DOHH2 (cell line): ENCODE measurements around the gene CBX7.
"Not testable (repeated sequence)": the region's sequence is repeated elsewhere in the genome, so short reads cannot be mapped to it uniquely, and the experiment has no call there.

Source experiments
- H3F3A ChIP-seq: fragments of 200-600 bp; sonication (generic), shearing (Covaris generic); 2 replicates; pipeline ENCODE4 v1.6.0; 2016; ENCODE audit warnings: antibody characterized with exemption, mild to moderate bottlenecking; ENCODE audit not compliant: control insufficient read depth, insufficient read depth
- H3K27ac ChIP-seq: fragments of 200-600 bp; sonication (generic); 2 replicates; pipeline ENCODE4 v1.5.1; 2014; ENCODE audit warnings: low read depth, mild to moderate bottlenecking, low read length, moderate library complexity
- H3K27me3 ChIP-seq: fragments of 200-600 bp; sonication (generic); 2 replicates; pipeline ENCODE4 v1.6.1; 2014; ENCODE audit warnings: mild to moderate bottlenecking, low read length, mixed read lengths; ENCODE audit not compliant: control insufficient read depth
- H3K36me3 ChIP-seq: fragments of 200-600 bp; sonication (generic); 2 replicates; pipeline ENCODE4 v1.6.1; 2014; ENCODE audit warnings: mild to moderate bottlenecking, low read length, moderate library complexity, mixed read lengths; ENCODE audit not compliant: control insufficient read depth
- H3K4me1 ChIP-seq: fragments of 200-600 bp; sonication (generic); 2 replicates; pipeline ENCODE4 v1.6.1; 2014; ENCODE audit warnings: mild to moderate bottlenecking, low read length, mixed read lengths; ENCODE audit not compliant: control insufficient read depth
- H3K4me2 ChIP-seq: fragments of 200-600 bp; sonication (generic); 2 replicates; pipeline ENCODE4 v1.6.0; 2014; ENCODE audit warnings: mild to moderate bottlenecking, low read length, moderate library complexity
- H3K4me3 ChIP-seq: fragments of 200-600 bp; sonication (generic); 2 replicates; pipeline ENCODE4 v1.5.1; 2014; ENCODE audit warnings: mild to moderate bottlenecking, low read length, mixed read lengths
- H3K79me2 ChIP-seq: fragments of 200-600 bp; sonication (generic); 2 replicates; pipeline ENCODE4 v1.6.1; 2014; ENCODE audit warnings: mild to moderate bottlenecking, low read length, mixed read lengths; ENCODE audit not compliant: control insufficient read depth
- H3K9me2 ChIP-seq: fragments of 200-600 bp; sonication (generic); replicated peaks from 2 replicates; pipeline ENCODE4 v1.6.1; 2014; ENCODE audit warnings: mild to moderate bottlenecking, low read length, mixed read lengths; ENCODE audit not compliant: control insufficient read depth
- H3K9me3 ChIP-seq: fragments of 200-600 bp; sonication (generic); 2 replicates; pipeline ENCODE4 v1.6.1; 2014; ENCODE audit warnings: antibody characterized with exemption, low read length, mixed read lengths; ENCODE audit not compliant: control insufficient read depth, insufficient read depth
- H4K20me1 ChIP-seq: fragments of 200-600 bp; sonication (generic); 2 replicates; pipeline ENCODE4 v1.6.0; 2014; ENCODE audit warnings: low read depth, mild to moderate bottlenecking, antibody characterized with exemption, low read length, moderate library complexity; ENCODE audit not compliant: control insufficient read depth, insufficient read depth
- EZH2phosphoT487 ChIP-seq: fragments of 200-600 bp; sonication (generic); IDR thresholded peaks from 2 replicates; pipeline ENCODE4 v1.6.1; 2017; ENCODE audit warnings: borderline replicate concordance, mild to moderate bottlenecking, antibody characterized with exemption, low read length, moderate library complexity, mixed read lengths
- TF ChIP-seq, protein P1 (sequence below): fragments of 200-600 bp; sonication (generic); IDR thresholded peaks from one replicate; pipeline ENCODE4 v1.5.1; 2014; ENCODE audit warnings: antibody characterized with exemption, mild to moderate bottlenecking, low read depth, low read length; ENCODE audit not compliant: poor library complexity, severe bottlenecking

CBX7 gene

DNA sequence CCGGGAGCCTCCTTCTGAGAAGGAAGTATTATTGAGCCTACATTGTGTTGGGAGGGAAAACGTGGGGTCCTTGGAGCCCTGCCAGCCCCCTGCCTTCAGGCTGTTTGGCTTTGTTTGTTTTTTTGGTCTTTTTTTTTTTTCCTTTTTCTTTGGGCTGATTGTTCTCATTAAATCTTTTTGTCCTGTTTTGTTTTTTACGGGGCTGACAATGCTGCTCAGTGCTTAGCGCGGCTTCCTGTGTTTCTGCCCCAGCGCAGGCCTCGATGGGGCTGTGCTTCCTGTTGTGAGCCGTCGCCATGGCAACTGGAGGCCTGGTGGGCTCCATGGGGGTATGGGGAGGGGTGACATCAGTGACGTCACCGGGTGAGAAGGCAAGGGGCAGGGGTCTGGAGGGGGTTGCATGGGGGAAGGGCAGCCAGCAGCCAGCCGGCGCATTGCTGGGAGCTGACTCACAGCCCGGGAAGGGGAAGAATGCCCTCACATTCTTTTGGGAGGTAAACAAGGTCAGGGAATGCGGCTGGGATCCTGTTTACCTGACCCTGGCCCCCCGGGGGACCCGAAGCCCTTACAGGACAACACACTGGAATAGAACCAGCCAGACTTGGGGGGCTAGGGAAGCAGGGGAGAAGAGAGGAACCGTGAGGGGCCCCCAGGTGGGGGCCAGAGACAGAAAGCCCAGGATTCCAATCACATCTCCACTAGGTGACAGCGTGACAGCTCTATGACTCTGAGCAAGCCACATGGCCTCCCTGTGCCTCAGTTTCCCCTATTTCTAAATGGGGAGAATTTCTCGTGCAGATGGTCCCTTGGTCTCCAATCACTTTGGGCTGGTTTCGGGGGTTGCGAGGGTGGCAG, 22.2 kb upstream of the CBX7 start:
- H3K4me3 ChIP-seq, result peak overlapping the region; percentile 37
- peak overlapping the region; percentile 68 for H3K27ac ChIP-seq
- H3K36me3 ChIP-seq, result no peaks in the 10 kb centered on the region
- H3K27me3 ChIP-seq, result no peaks in the 10 kb centered on the region
- H4K20me1 ChIP-seq, result no peaks in the 10 kb centered on the region
- H3K79me2 ChIP-seq, result no peaks in the 10 kb centered on the region
- H3F3A ChIP-seq, result no peaks in the 10 kb centered on the region
- H3K4me2 ChIP-seq, result peak overlapping the region; percentile 70
- no peaks in the 10 kb centered on the region for H3K9me2 ChIP-seq
- no peaks in the 10 kb centered on the region for H3K9me3 ChIP-seq
- peaks cover 55% of the 10 kb centered on the region for H3K4me1 ChIP-seq
- TF ChIP-seq, protein P1, sequence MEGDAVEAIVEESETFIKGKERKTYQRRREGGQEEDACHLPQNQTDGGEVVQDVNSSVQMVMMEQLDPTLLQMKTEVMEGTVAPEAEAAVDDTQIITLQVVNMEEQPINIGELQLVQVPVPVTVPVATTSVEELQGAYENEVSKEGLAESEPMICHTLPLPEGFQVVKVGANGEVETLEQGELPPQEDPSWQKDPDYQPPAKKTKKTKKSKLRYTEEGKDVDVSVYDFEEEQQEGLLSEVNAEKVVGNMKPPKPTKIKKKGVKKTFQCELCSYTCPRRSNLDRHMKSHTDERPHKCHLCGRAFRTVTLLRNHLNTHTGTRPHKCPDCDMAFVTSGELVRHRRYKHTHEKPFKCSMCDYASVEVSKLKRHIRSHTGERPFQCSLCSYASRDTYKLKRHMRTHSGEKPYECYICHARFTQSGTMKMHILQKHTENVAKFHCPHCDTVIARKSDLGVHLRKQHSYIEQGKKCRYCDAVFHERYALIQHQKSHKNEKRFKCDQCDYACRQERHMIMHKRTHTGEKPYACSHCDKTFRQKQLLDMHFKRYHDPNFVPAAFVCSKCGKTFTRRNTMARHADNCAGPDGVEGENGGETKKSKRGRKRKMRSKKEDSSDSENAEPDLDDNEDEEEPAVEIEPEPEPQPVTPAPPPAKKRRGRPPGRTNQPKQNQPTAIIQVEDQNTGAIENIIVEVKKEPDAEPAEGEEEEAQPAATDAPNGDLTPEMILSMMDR, result no peak
- no peak for TF ChIP-seq EZH2phosphoT487

DNA sequence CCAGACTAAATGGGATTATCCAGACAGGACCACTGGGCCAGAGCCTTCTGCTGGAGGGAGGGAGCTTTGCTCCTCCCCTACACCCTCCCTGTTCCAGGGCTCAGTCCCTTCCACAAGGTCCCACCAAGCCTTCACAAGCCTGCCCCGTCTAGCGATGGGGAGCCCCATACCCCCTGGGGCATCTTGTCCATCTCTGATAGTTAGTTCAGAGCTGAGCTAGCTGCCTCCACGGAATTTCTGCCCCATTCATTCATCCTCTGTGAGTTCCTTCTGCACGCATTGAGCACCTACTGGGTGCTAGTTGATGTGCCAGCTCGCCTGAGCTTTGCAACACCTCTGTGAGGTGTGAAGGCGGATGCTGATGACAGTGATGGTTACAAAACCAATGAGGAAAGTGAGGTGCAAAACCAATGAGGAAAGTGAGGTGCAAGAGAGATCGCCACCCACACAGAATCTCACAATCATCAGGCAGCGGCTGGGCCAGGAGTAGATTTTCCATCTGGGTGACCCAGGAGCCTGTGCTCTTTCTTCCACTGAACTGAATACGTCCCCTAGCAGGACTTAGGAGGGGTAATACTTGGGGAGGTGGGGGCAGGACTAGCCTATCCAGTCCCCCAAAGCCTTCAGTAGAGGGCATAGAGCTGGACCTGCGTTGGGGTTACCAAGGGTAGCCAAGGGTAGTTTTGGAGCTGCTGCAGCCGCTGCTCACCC, 21.5 kb upstream of the CBX7 start:
- peak overlapping the region; percentile 37 for H3K4me3 ChIP-seq
- no peaks in the 10 kb centered on the region for H3K27me3 ChIP-seq
- H3K9me3 ChIP-seq, result no peaks in the 10 kb centered on the region
- no peak for TF ChIP-seq EZH2phosphoT487
- TF ChIP-seq, protein P1, result no peak
- H3K4me2 ChIP-seq, result peak overlapping the region; percentile 70
- H3K9me2 ChIP-seq, result no peaks in the 10 kb centered on the region
- H3K79me2 ChIP-seq, result no peaks in the 10 kb centered on the region
- H3K4me1 ChIP-seq, result peaks cover 56% of the 10 kb centered on the region
- H3K36me3 ChIP-seq, result no peaks in the 10 kb centered on the region
- no peaks in the 10 kb centered on the region for H3F3A ChIP-seq
- no peaks in the 10 kb centered on the region for H4K20me1 ChIP-seq
- H3K27ac ChIP-seq, result peak overlapping the region; percentile 68

DNA sequence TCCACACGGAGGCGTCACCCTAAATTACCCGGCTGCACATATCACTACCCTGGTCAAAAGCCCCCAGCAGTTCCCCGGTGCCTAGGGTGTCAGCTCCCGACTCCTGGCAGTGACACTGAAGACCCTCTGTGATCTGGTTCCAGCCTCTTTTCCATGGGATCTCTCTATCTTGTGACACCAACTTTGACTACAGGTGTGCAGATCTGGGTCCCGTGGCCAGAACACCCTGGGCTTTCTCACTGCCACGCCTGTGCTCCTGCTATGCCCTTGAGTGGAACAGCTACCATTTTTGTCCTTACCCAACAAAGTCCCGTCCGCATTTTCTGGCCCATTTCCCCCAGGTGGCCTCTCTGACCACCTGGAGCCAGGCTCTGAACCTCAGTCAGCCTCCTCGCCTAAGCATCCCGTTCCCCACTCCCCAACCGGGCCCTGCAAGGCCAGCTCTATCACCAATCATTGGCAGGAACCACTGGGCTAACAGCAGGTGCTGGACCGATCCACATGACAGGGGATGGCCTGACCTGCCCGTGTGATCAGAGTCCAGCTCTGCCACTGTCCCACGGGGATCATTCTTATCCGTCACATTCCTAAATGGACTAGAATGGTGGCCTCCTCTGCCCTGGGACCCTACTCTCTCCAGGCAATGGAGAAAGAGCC, 20.7 kb upstream of the CBX7 start:
- Histone ChIP-seq H3K9me2 (no peaks in the 10 kb centered on the region), H3K4me1 (peaks cover 56% of the 10 kb centered on the region), H4K20me1 (no peaks in the 10 kb centered on the region), H3K4me3 (no peak overlapping the region; the same call in 1 of the 2 replicates), H3K27me3 (no peaks in the 10 kb centered on the region), H3K79me2 (no peaks in the 10 kb centered on the region), H3K4me2 (peak overlapping the region; percentile 70), H3K36me3 (no peaks in the 10 kb centered on the region), H3K9me3 (no peaks in the 10 kb centered on the region), H3F3A (no peaks in the 10 kb centered on the region), H3K27ac (no peak overlapping the region)
- no peak for TF ChIP-seq EZH2phosphoT487
- TF ChIP-seq, protein P1, result no peak

DNA sequence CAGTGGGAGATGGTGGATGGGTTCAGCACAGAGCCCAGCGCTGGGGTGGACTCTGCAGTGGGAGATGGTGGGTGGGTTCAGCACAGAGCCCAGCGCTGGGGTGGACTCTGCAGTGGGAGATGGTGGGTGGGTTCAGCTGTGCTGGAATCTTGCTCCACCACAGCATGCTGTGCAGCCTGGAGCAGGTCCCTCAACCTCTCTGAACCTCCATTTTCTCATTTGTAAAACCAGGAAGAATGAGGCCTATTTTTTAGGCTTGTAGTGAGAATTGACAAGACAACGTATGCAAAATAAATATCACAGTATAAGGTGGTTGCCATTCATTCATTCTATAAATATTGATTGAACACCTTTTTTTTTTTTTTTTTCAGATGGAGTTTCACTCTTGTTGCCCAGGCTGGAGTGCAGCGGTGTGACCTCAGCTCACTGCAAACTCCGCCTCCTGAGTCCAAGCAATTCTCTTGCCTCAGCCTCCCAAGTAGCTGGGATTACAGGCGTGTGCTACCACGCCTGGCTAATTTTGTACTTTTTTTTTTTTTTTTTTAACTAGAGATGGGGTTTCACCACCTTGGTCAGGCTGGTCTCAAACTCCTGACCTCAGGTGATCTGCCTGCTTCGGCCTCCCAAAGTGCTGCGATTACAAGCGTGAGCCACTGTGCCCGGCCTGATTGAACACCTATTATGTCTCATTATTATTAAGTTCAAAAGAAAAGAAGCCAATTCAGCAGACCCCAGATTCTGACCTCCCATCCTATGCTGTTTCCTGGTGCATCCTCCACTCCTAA, 20.0 kb upstream of the CBX7 start:
- H3K36me3 ChIP-seq, H3F3A ChIP-seq, H3K27me3 ChIP-seq, H3K9me2 ChIP-seq, H3K9me3 ChIP-seq, H4K20me1 ChIP-seq, H3K79me2 ChIP-seq: not testable (repeated sequence)
- peak overlapping the region; percentile 69; the same call in 1 of the 2 replicates for H3K4me3 ChIP-seq
- H3K4me2 ChIP-seq, result peak overlapping the region; percentile 98
- H3K27ac ChIP-seq, result peak overlapping the region; percentile 85
- H3K4me1 ChIP-seq, result peaks cover 56% of the 10 kb centered on the region
